Central memory CD4-positive, alpha-beta T cell (primary cell): ENCODE results near the gene RAD51B.
A peak's percentile ranks its signal among the peaks of the same experiment; 100 is the strongest.

Experiments
- DNase-seq: peaks from one replicate; pipeline ENCODE4 v3.0.0; 2022

Gene RAD51B

GRCh38 chr14:67835596-67835995 lies 16.0 kb downstream of the RAD51B start:
- no peak for DNase-seq

GRCh38 chr14:67837011-67837624 lies 17.5 kb downstream of the RAD51B start:
- DNase-seq: peak; percentile 58

GRCh38 chr14:67846029-67846610 lies 26.5 kb downstream of the RAD51B start:
- DNase-seq: no peak

GRCh38 chr14:67850066-67850830 lies 30.7 kb downstream of the RAD51B start:
- DNase-seq: no peak

- no peak for DNase-seq
Observed at GRCh38 chr14:67851785-67852410, 32.3 kb downstream of the RAD51B start.

GRCh38 chr14:67852926-67853604 lies 33.5 kb downstream of the RAD51B start:
- DNase-seq: no peak

- DNase-seq: no peak
Observed at GRCh38 chr14:67853715-67854114, 34.1 kb downstream of the RAD51B start.

- no peak for DNase-seq
Observed at GRCh38 chr14:67856827-67857226, 37.2 kb downstream of the RAD51B start.

- DNase-seq: no peak
Observed at GRCh38 chr14:67857778-67858350, 38.3 kb downstream of the RAD51B start.

- no peak for DNase-seq
Observed at GRCh38 chr14:67859169-67859749, 39.7 kb downstream of the RAD51B start.

GRCh38 chr14:67863223-67863622 lies 43.6 kb downstream of the RAD51B start:
- DNase-seq: no peak

- DNase-seq: no peak
Observed at GRCh38 chr14:67875175-67876006, 55.8 kb downstream of the RAD51B start.

GRCh38 chr14:67879026-67879425 lies 59.4 kb downstream of the RAD51B start:
- DNase-seq: no peak

GRCh38 chr14:67881225-67881624 lies 61.6 kb downstream of the RAD51B start:
- no peak for DNase-seq

GRCh38 chr14:67882986-67883555 lies 63.5 kb downstream of the RAD51B start:
- DNase-seq: no peak

GRCh38 chr14:67883717-67884116 lies 64.1 kb downstream of the RAD51B start:
- no peak for DNase-seq

GRCh38 chr14:67886191-67886590 lies 66.6 kb downstream of the RAD51B start:
- DNase-seq: no peak

- no peak for DNase-seq
Observed at GRCh38 chr14:67887478-67887877, 67.9 kb downstream of the RAD51B start.

- DNase-seq: no peak
Observed at GRCh38 chr14:67889455-67889854, 69.9 kb downstream of the RAD51B start.

GRCh38 chr14:67892466-67893100 lies 73.0 kb downstream of the RAD51B start:
- DNase-seq: no peak
